GM12873 (cell line): ENCODE data around the gene CELF6.
A peak's percentile ranks its signal among the peaks of the same experiment; 100 is the strongest.

Source experiments
- CTCF ChIP-seq: IDR thresholded peaks from 2 replicates; pipeline ENCODE4 v1.5.1; 2012; ENCODE audit warnings: low read depth, mild to moderate bottlenecking, moderate library complexity, low read length, control low read depth; ENCODE audit not compliant: insufficient read depth; ENCODE audit errors: missing control alignments

Gene CELF6

GRCh38 chr15:72318408-72318942, 1.5 kb downstream of the CELF6 start:
- TF ChIP-seq CTCF: no peak

GRCh38 chr15:72315706-72316370, 4.1 kb downstream of the CELF6 start:
- no peak for TF ChIP-seq CTCF

- TF ChIP-seq CTCF: no peak
Measured at GRCh38 chr15:72313881-72314280, 6.1 kb downstream of the CELF6 start.

- no peak for TF ChIP-seq CTCF
Measured at GRCh38 chr15:72313448-72313840, 6.5 kb downstream of the CELF6 start.

GRCh38 chr15:72312605-72313447, 7.1 kb downstream of the CELF6 start:
- TF ChIP-seq CTCF: peak; percentile 87

- TF ChIP-seq CTCF: no peak
Measured at GRCh38 chr15:72307026-72307425, 12.9 kb downstream of the CELF6 start.

GRCh38 chr15:72306211-72306785, 13.7 kb downstream of the CELF6 start:
- TF ChIP-seq CTCF: no peak
